K562 (cell line): ENCODE results near the gene ITPR3. TPM values are rescaled to one million over a fixed set of nuclear protein-coding genes. Genes with fewer than 3 reads are reported as not detected.

Experiments
- CHCHD3 ChIP-seq: fragments of 250-450 bp; sonication (Bioruptor Pico); IDR thresholded peaks from 2 replicates; pipeline ENCODE4 v2.1.2; 2022; ENCODE audit warnings: mild to moderate bottlenecking
- CHD2 ChIP-seq: IDR thresholded peaks from 2 replicates; pipeline ENCODE4 v1.6.1; 2011; ENCODE audit warnings: low read depth, low read length
- CREB3 ChIP-seq: fragments of 450-650 bp; conservative IDR thresholded peaks from 2 replicates; pipeline ENCODE4 v1.6.1; 2016; ENCODE audit warnings: missing genetic modification characterization, low read depth, mild to moderate bottlenecking, missing compliant biosample characterization, moderate library complexity
- DNMT1 ChIP-seq: fragments of 450-650 bp; IDR thresholded peaks from 2 replicates; pipeline ENCODE4 v1.6.1; 2016; ENCODE audit warnings: antibody characterized with exemption, mild to moderate bottlenecking
- E2F5 ChIP-seq: sonication (generic); formaldehyde crosslinking; IDR thresholded peaks from 2 replicates; pipeline ENCODE4 v1.8.0; 2022; ENCODE audit warnings: mild to moderate bottlenecking, missing genetic modification reagents
- GABPB1 ChIP-seq: sonication (generic); formaldehyde crosslinking; IDR thresholded peaks from 2 replicates; pipeline ENCODE4 v1.8.0; 2022; ENCODE audit warnings: mild to moderate bottlenecking, missing genetic modification reagents
- HNRNPK ChIP-seq: fragments of 200-400 bp; formaldehyde crosslinking; IDR thresholded peaks from one replicate; pipeline ENCODE4 v1.6.1; 2018; ENCODE audit warnings: mild to moderate bottlenecking, low read depth, low read length; ENCODE audit not compliant: poor library complexity, severe bottlenecking
- IRF1 ChIP-seq: sonication (generic); formaldehyde crosslinking; IDR thresholded peaks from 2 replicates; pipeline ENCODE4 v1.8.0; 2022; ENCODE audit warnings: missing genetic modification reagents, mild to moderate bottlenecking, borderline replicate concordance
- MCM3 ChIP-seq: fragments of 450-650 bp; IDR thresholded peaks from 2 replicates; pipeline ENCODE4 v1.6.1; 2016
- POLR2G ChIP-seq: fragments of 200-400 bp; formaldehyde crosslinking; IDR thresholded peaks from 2 replicates; pipeline ENCODE4 v1.6.1; 2017; ENCODE audit warnings: low read depth, mild to moderate bottlenecking, antibody characterized with exemption, low read length, moderate library complexity
- POLR3A ChIP-seq: IDR thresholded peaks from 2 replicates; pipeline ENCODE4 v1.6.1; 2011; ENCODE audit warnings: borderline replicate concordance, mild to moderate bottlenecking, moderate library complexity; ENCODE audit not compliant: insufficient read length, insufficient read depth; ENCODE audit errors: extremely low read depth
- PRDM10 ChIP-seq: fragments of 450-650 bp; IDR thresholded peaks from 2 replicates; pipeline ENCODE4 v1.6.1; 2018; ENCODE audit not compliant: partially characterized antibody
- RCOR1 ChIP-seq, 2 experiments: IDR thresholded peaks; 2 replicates each; pipeline ENCODE4 v1.6.1; 2012; ENCODE audit warnings: low read depth in 2 of 2, low read length in 2 of 2, borderline replicate concordance in 1 of 2, improper control_type of control experiment in 1 of 2
- SMARCA5 ChIP-seq: fragments of 450-650 bp; IDR thresholded peaks from 2 replicates; pipeline ENCODE4 v1.6.1; 2016
- TFAM ChIP-seq: fragments of 250-450 bp; sonication (Bioruptor Pico); conservative IDR thresholded peaks from 2 replicates; pipeline ENCODE4 v1.5.0; 2021; ENCODE audit warnings: mild to moderate bottlenecking, moderate library complexity
- TGIF2 ChIP-seq: sonication (generic); formaldehyde crosslinking; IDR thresholded peaks from 2 replicates; pipeline ENCODE4 v1.8.1; 2022; ENCODE audit warnings: mild to moderate bottlenecking, missing genetic modification reagents, moderate library complexity
- VEZF1 ChIP-seq: fragments of 200-800 bp; sonication (Bioruptor generic); IDR thresholded peaks from 2 replicates; pipeline ENCODE4 v1.6.1; 2017; ENCODE audit warnings: missing genetic modification characterization, missing compliant biosample characterization
- ZFX ChIP-seq: sonication (generic); formaldehyde crosslinking; IDR thresholded peaks from 2 replicates; pipeline ENCODE4 v1.8.0; 2022; ENCODE audit warnings: mild to moderate bottlenecking, missing genetic modification reagents, moderate library complexity
- ZNF197 ChIP-seq: fragments of 200-800 bp; sonication (Bioruptor generic); IDR thresholded peaks from 2 replicates; pipeline ENCODE4 v1.6.1; 2016; ENCODE audit warnings: low read depth, missing genetic modification characterization, missing compliant biosample characterization
- ZNF24 ChIP-seq: fragments of 450-650 bp; IDR thresholded peaks from 2 replicates; pipeline ENCODE4 v1.6.1; 2016
- polyA plus RNA-seq, 8 experiments: library from polyadenylated mRNA; depleted of rRNA in 4 of 8; stranded (reverse) in 5 of 8; unstranded in 3 of 8; fragments of >200 nt; fragmentation: Nextera tagmentation in 2 of 8; fragmentation: Illumina TruSeq in 1 of 8; extraction: Ambion mirVana in 2 of 8; extraction: Trizol in 1 of 8; gene quantifications; 2 replicates each; pipeline versions ENCODE4 v1.2.1 to v1.2.3, GENCODE V29; 2011 to 2014; ENCODE audit warnings: inconsistent platforms in 1 of 8, missing spikeins in 1 of 8
- total RNA-seq, 7 experiments: library from RNA; depleted of rRNA in 6 of 7; stranded (reverse); fragments of >200 nt in 6 of 7; fragmentation: Illumina TruSeq in 2 of 7; extraction: Trizol in 2 of 7; gene quantifications; 2 replicates each; pipeline versions ENCODE4 v1.2.1 to v1.2.3, GENCODE V29; 2011 to 2021; ENCODE audit warnings: low replicate concordance in 1 of 7

The ITPR3 gene
- total and polyA plus RNA-seq, 9 of the 15 experiments (the other 6 are each of a cell fraction or from before 2014, with no cell fraction given), result 0.39 to 35.7 (median 13.2) TPM

- TF ChIP-seq ZFX (peak; percentile 62), IRF1 (CRISPR knock-in tag) (no peak), GABPB1 (CRISPR knock-in tag) (peak; percentile 95), VEZF1 (CRISPR knock-in tag) (peak; percentile 72), E2F5 (CRISPR knock-in tag) (no peak), SMARCA5 (peak; percentile 51; the same call in 1 of the 2 replicates), CHCHD3 (CRISPR knock-in tag) (no peak), POLR2G (peak; percentile 81), RCOR1 (IDR thresholded peaks at IDR 0.05; ENCODE audit: borderline replicate concordance in 1 of 2, low read depth in 2 of 2, low read length in 2 of 2) (peak; percentile 3 to 60; a peak in 1 of 4 replicates), ZNF24 (no peak), PRDM10 (peak; percentile 26), DNMT1 (no peak), MCM3 (no peak), POLR3A (no peak), TFAM (no peak), CREB3 (tag) (no peak), HNRNPK (no peak), ZNF197 (CRISPR knock-in tag) (no peak), CHD2 (peak; percentile 84), TGIF2 (CRISPR knock-in tag) (no peak)
Observed at GRCh38 chr6:33579828-33580714, 41.1 kb upstream of the ITPR3 start, which contains the start of gene BAK1 (continued).
